Chondrocyte (in vitro differentiated cells): ENCODE results near the gene PCGF6. TPM values are rescaled to one million over a fixed set of nuclear protein-coding genes. Genes with fewer than 3 reads are reported as not detected.
"Not testable (repeated sequence)": the region's sequence is repeated elsewhere in the genome, so short reads cannot be mapped to it uniquely, and the experiment has no call there.

Experiments used
- DNase-seq: peaks from one replicate; pipeline ENCODE4 v3.0.0; 2021; ENCODE audit warnings: mixed read lengths, low spot score
- H3K27ac Mint-ChIP-seq: one replicate; pipeline ENCODE4 v1.8.0; 2021; ENCODE audit warnings: mild to moderate bottlenecking, moderate library complexity, mixed read lengths; ENCODE audit not compliant: unreplicated experiment
- H3K27me3 Mint-ChIP-seq: 2 replicates; pipeline ENCODE4 v1.8.0; 2021; ENCODE audit warnings: low read depth, mixed read lengths
- H3K36me3 Mint-ChIP-seq: 2 replicates; pipeline ENCODE4 v1.8.0; 2021; ENCODE audit warnings: low read depth, mixed read lengths
- H3K4me1 Mint-ChIP-seq: 2 replicates; pipeline ENCODE4 v1.8.0; 2021; ENCODE audit warnings: low read depth, mild to moderate bottlenecking, mixed read lengths
- H3K4me3 Mint-ChIP-seq: one replicate; pipeline ENCODE4 v1.8.0; 2021; ENCODE audit warnings: mild to moderate bottlenecking, moderate library complexity, mixed read lengths; ENCODE audit not compliant: unreplicated experiment
- H3K9me3 Mint-ChIP-seq: 2 replicates; pipeline ENCODE4 v1.8.0; 2021; ENCODE audit warnings: low read depth, mixed read lengths
- total RNA-seq: library from RNA; stranded (reverse); gene quantifications from 3 replicates; pipeline ENCODE4 v1.2.1, GENCODE V29; 2021
- TF ChIP-seq, protein P1 (sequence below): fragments of 200-600 bp; sonication (generic); IDR thresholded peaks from 2 replicates; pipeline ENCODE4 v1.5.0; 2021; ENCODE audit warnings: antibody characterized with exemption, mild to moderate bottlenecking, moderate library complexity

The PCGF6 gene
- total RNA-seq, 1 donor from 2014 or later: 11.4 TPM

DNA sequence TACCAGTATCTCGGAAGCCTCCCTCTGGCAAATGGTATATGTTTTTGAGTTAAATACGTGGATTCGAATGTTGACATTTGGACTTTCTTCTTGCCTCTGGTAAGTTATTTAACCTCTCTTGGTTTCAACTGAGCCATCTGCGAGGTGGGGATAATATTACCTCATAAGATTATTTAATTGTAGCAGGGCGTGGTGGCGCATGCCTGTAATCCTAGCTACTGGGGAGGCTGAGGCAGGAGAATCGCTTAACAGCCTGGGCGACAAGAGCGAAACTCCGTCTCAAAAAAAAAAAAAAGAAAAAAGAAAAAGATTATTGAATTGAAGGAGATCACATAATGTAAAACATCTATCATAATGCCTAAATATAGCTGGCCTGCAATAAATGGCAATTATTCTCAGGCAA lies 16.4 kb upstream of the PCGF6 start:
- H3K9me3 Mint-ChIP-seq: no peaks in the 10 kb centered on the region
- peak overlapping the region; percentile 87 for H3K27ac Mint-ChIP-seq
- H3K4me1 Mint-ChIP-seq: peaks cover 14% of the 10 kb centered on the region
- no peak for DNase-seq
- no peaks in the 10 kb centered on the region for H3K27me3 Mint-ChIP-seq
- TF ChIP-seq, protein P1, sequence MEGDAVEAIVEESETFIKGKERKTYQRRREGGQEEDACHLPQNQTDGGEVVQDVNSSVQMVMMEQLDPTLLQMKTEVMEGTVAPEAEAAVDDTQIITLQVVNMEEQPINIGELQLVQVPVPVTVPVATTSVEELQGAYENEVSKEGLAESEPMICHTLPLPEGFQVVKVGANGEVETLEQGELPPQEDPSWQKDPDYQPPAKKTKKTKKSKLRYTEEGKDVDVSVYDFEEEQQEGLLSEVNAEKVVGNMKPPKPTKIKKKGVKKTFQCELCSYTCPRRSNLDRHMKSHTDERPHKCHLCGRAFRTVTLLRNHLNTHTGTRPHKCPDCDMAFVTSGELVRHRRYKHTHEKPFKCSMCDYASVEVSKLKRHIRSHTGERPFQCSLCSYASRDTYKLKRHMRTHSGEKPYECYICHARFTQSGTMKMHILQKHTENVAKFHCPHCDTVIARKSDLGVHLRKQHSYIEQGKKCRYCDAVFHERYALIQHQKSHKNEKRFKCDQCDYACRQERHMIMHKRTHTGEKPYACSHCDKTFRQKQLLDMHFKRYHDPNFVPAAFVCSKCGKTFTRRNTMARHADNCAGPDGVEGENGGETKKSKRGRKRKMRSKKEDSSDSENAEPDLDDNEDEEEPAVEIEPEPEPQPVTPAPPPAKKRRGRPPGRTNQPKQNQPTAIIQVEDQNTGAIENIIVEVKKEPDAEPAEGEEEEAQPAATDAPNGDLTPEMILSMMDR: no peak
- H3K4me3 Mint-ChIP-seq: peak overlapping the region; percentile 76
- no peaks in the 10 kb centered on the region for H3K36me3 Mint-ChIP-seq

DNA sequence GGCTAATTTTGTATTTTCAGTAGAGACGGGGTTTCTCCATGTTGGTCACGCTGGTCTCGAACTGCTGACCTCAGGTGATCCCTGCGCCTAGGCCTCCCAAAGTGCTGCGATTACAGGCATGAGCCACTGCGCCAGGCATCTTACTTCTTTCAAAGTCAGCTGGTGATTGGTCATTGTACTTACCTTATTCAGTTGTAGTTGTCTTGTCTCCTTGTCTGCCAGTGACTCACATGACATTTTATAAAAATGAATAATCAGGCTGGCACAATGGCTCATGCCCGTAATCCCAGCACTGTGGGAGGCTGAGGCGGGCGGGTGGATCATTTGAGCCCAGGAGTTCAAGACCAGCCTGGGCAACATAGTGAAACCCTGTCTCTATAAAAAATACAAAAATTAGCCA lies 9.9 kb upstream of the PCGF6 start:
- H3K4me1 Mint-ChIP-seq, H3K27ac Mint-ChIP-seq, H3K27me3 Mint-ChIP-seq, H3K36me3 Mint-ChIP-seq, H3K9me3 Mint-ChIP-seq, H3K4me3 Mint-ChIP-seq: not testable (repeated sequence)
- DNase-seq: peak; percentile 19

DNA sequence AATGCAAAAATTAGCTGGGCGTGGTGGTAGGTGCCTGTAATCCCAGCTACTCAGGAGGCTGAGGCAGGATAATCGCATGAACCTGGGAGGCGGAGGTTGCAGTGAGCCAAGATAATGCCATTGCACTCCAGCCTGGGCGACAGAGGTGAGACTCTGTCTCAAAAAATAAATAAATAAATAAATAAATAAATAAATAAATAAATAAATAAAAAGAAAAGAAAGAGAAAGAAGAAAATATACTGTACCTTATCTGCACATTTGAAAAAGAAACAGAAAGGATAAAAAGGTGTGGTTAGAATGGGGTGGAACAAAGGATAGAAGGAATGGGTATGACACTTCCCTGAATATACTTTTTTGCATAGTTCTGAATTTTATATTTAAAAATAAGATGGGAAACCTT lies 8.6 kb upstream of the PCGF6 start:
- not testable (repeated sequence) for H3K9me3 Mint-ChIP-seq, H3K27ac Mint-ChIP-seq, H3K4me3 Mint-ChIP-seq, H3K27me3 Mint-ChIP-seq, H3K36me3 Mint-ChIP-seq, H3K4me1 Mint-ChIP-seq, DNase-seq

DNA sequence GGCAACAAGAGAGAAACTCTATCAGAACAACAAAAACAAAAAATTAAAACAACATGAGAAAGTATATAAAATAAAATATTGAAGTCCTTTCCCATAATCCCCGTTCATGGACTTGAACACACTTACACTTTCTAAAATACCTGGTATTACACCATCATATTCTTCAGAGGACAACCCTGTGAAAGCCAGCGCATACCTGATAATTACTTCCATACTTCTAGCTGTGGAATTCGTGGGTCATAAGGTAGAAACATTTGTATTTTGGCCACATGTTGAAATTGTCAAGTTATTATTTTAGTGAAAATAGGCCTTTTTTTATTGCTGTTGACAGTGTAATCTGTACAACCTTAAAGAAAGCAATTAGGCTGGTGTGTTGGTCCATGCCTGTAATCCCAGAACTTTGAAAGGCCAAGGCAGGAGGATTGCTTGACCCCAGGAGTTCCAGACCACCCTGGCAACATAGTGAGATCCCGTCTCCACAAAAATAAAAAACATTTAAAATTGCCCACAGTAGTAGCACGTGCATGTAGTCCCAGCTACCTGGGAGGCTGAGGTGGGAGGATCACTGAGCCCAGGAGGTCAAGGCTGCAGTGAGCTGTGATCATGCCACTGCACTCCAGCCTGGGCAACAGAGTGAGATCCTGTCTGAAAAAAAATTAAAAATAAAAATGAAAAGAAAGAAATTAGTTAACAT lies 5.1 kb upstream of the PCGF6 start:
- Mint-ChIP-seq H3K27ac (no peak overlapping the region), H3K4me1 (peaks cover 3% of the 10 kb centered on the region), H3K9me3 (no peaks in the 10 kb centered on the region), H3K36me3 (no peaks in the 10 kb centered on the region), H3K4me3 (no peak overlapping the region), H3K27me3 (no peaks in the 10 kb centered on the region)
- DNase-seq: no peak
- TF ChIP-seq, protein P1: no peak

DNA sequence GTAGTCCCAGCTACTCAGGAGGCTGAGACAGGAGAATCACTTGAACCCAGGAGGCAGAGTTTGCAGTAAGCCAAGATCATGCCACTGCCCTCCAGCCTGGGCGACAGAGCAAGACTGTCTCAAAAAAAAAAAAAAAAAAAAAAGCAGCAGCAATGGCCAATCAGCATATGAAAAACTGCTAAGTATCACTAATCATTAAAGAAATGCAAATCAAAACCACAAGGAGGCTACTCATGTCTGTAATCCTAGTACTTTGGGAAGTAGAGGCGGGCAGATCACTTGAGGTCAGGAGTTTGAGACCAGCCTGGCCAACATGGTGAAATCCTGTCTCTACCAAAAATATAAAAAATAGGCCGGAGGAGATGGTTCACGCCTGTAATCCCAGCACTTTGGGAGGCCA lies 3.6 kb upstream of the PCGF6 start:
- H3K4me3 Mint-ChIP-seq, H3K27ac Mint-ChIP-seq, H3K4me1 Mint-ChIP-seq: not testable (repeated sequence)

DNA sequence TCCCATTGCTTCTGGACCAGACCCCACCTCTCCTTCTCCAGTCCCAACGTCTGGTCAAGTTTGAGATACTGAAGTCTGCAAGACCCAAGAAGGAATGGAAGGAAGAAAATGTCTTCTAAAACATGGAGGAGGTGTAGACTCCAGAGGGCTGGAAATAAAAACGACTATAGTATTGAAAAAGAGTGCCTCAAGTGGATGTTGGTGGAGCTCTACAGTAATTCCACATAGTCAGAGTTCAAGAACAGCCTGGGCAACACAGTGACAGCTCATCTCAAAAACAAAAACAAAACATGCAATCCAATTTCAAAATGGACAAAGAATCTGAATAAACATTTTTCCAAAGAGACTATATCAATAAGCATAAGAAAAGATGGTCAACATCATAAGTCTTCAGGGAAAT lies 2.3 kb upstream of the PCGF6 start:
- no peak for DNase-seq
- Mint-ChIP-seq H3K9me3 (no peaks in the 10 kb centered on the region), H3K4me1 (peaks cover 11% of the 10 kb centered on the region), H3K4me3 (no peak overlapping the region), H3K27ac (no peak overlapping the region), H3K36me3 (no peaks in the 10 kb centered on the region), H3K27me3 (no peaks in the 10 kb centered on the region)
- TF ChIP-seq, protein P1: peak; percentile 14

More for the DNA sequence above, 3.6 kb upstream of the PCGF6 start:
- not testable (repeated sequence) for H3K36me3 Mint-ChIP-seq, DNase-seq, H3K27me3 Mint-ChIP-seq, H3K9me3 Mint-ChIP-seq

DNA sequence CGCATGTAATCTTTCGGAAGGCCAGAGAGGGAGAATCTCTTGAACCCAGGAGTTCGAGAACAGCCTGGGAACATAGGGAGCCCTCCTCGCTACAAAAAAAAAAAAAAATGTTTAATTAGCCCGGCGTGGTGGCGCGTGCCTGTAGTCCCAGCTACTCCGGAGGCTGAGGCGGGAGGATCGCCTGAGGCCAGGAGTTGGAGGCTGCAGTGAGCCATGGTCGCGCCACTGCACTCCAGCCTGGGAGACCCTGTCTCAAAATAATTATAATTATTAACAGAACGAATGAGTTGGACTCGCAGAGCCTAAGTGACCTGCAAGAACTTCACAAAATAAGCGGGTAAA lies 794 bp downstream of the PCGF6 start:
- H3K9me3 Mint-ChIP-seq: no peaks in the 10 kb centered on the region
- H3K27ac Mint-ChIP-seq: peak overlapping the region; percentile 73
- peaks cover 3% of the 10 kb centered on the region for H3K36me3 Mint-ChIP-seq
- TF ChIP-seq, protein P1: no peak
- H3K4me3 Mint-ChIP-seq: peak overlapping the region; percentile 95
- peaks cover 11% of the 10 kb centered on the region for H3K4me1 Mint-ChIP-seq
- H3K27me3 Mint-ChIP-seq: no peaks in the 10 kb centered on the region
- no peak for DNase-seq
